Measurements from ENCODE around the gene C2CD3. TPM values are rescaled to one million over a fixed set of nuclear protein-coding genes. Genes with fewer than 3 reads are reported as not detected.
A peak's percentile ranks its signal among the peaks of the same experiment; 100 is the strongest.

C2CD3 gene
- total RNA-seq, 1 experiment from 2014 or later = 18.7 TPM

GRCh38 chr11:74182635-74183034 lies 11.8 kb upstream of the C2CD3 start:
- no peaks in the 10 kb centered on the region for H3K27me3 Mint-ChIP-seq (ENCODE audit: low read depth)
- no peak overlapping the region for H3K27ac Mint-ChIP-seq
- no peaks in the 10 kb centered on the region for H3K9me3 Mint-ChIP-seq
- DNase-seq (ENCODE audit: low spot score) = no peak
- no peak overlapping the region for H3K4me3 Mint-ChIP-seq
- H3K36me3 Mint-ChIP-seq = no peaks in the 10 kb centered on the region
- peaks cover 7% of the 10 kb centered on the region; the same call in 1 of the 2 replicates for H3K4me1 Mint-ChIP-seq
- POLR2A ChIA-PET = no interaction called here
- ATAC-seq = no peak
- TF ChIP-seq, protein P1, sequence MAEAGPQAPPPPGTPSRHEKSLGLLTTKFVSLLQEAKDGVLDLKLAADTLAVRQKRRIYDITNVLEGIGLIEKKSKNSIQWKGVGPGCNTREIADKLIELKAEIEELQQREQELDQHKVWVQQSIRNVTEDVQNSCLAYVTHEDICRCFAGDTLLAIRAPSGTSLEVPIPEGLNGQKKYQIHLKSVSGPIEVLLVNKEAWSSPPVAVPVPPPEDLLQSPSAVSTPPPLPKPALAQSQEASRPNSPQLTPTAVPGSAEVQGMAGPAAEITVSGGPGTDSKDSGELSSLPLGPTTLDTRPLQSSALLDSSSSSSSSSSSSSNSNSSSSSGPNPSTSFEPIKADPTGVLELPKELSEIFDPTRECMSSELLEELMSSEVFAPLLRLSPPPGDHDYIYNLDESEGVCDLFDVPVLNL (CRISPR knock-in tag; IDR thresholded peaks at IDR 0.05; ENCODE audit: borderline replicate concordance, low read depth) = no peak
- TF ChIP-seq ZNF219 (CRISPR knock-in tag; IDR thresholded peaks at IDR 0.05; ENCODE audit: borderline replicate concordance) (no peak), OVOL2 (CRISPR knock-in tag; IDR thresholded peaks at IDR 0.05; ENCODE audit: borderline replicate concordance) (no peak), SOX15 (CRISPR knock-in tag; IDR thresholded peaks at IDR 0.05) (no peak), AFF4 (CRISPR knock-in tag; IDR thresholded peaks at IDR 0.05; ENCODE audit: borderline replicate concordance) (no peak), JAZF1 (CRISPR knock-in tag; IDR thresholded peaks at IDR 0.05) (no peak), MYBL2 (CRISPR knock-in tag; IDR thresholded peaks at IDR 0.05) (no peak), ZNF425 (CRISPR knock-in tag; conservative IDR thresholded peaks at IDR 0.05) (no peak), FOXP4 (CRISPR knock-in tag; IDR thresholded peaks at IDR 0.05) (no peak), ZBTB21 (CRISPR knock-in tag; IDR thresholded peaks at IDR 0.05; ENCODE audit: borderline replicate concordance) (no peak), ZBTB43 (CRISPR knock-in tag; IDR thresholded peaks at IDR 0.05) (no peak), NR2C2 (CRISPR knock-in tag; IDR thresholded peaks at IDR 0.05) (no peak), JUN (CRISPR knock-in tag; IDR thresholded peaks at IDR 0.05) (no peak)
- CTCF ChIA-PET = interaction anchor here (0.6 kb wide), 1 partner anchor 72 kb away, joined by 3 read pairs; no protein-coding TSS in a partner anchor

DNA sequence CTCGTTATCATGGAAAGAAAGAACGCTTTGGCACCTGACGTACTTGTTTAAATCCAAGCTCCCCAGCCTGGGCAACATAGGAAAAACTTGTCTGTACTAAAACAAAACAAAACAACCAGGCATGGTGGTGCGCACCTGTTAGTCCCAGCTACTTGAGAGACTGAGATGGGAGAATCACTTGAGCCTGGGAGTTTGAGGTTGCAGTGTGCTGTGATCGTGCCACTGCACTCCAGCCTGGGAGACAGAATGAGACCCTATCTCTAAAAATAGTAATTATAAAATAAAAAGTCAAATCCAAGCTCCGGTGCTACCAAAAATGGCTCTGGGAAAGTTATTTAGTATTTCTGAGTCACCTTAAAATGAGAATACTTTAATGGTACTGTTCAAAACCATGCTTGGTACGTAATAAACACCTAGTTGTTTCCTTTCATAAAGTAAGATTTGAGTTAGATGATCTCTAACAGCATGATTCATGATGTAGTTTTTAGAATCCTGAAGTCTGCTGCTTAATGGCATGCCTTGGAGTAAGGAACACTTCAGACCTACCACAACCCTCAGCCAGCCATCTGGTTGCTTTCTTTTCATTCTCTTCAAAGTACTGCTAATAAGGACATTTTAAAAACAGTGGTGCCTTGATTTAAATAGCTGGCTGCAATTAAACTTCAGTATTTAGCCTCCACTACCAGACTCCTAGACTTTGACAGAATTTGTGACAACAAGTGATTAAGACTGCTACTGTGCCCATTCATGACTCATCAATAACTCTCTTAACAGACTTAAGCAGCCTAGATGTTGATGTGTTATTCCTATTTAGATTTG lies 8.6 kb upstream of the C2CD3 start:
- Mint-ChIP-seq H3K4me1 (peaks cover 9% of the 10 kb centered on the region; the same call in 1 of the 2 replicates), H3K4me3 (no peak overlapping the region), H3K36me3 (no peaks in the 10 kb centered on the region), H3K9me3 (no peaks in the 10 kb centered on the region), H3K27ac (peak overlapping the region; percentile 27; the same call in 1 of the 2 replicates), H3K27me3 (ENCODE audit: low read depth) (no peaks in the 10 kb centered on the region)
- CTCF ChIA-PET = no interaction called here
- POLR2A ChIA-PET = no interaction called here
- no peak for DNase-seq (ENCODE audit: low spot score)
- ATAC-seq = no peak
- no peak for TF ChIP-seq ZBTB21 (CRISPR knock-in tag; IDR thresholded peaks at IDR 0.05; ENCODE audit: borderline replicate concordance)
- no peak for TF ChIP-seq MLX (CRISPR knock-in tag; IDR thresholded peaks at IDR 0.05)
- TF ChIP-seq, protein P2, sequence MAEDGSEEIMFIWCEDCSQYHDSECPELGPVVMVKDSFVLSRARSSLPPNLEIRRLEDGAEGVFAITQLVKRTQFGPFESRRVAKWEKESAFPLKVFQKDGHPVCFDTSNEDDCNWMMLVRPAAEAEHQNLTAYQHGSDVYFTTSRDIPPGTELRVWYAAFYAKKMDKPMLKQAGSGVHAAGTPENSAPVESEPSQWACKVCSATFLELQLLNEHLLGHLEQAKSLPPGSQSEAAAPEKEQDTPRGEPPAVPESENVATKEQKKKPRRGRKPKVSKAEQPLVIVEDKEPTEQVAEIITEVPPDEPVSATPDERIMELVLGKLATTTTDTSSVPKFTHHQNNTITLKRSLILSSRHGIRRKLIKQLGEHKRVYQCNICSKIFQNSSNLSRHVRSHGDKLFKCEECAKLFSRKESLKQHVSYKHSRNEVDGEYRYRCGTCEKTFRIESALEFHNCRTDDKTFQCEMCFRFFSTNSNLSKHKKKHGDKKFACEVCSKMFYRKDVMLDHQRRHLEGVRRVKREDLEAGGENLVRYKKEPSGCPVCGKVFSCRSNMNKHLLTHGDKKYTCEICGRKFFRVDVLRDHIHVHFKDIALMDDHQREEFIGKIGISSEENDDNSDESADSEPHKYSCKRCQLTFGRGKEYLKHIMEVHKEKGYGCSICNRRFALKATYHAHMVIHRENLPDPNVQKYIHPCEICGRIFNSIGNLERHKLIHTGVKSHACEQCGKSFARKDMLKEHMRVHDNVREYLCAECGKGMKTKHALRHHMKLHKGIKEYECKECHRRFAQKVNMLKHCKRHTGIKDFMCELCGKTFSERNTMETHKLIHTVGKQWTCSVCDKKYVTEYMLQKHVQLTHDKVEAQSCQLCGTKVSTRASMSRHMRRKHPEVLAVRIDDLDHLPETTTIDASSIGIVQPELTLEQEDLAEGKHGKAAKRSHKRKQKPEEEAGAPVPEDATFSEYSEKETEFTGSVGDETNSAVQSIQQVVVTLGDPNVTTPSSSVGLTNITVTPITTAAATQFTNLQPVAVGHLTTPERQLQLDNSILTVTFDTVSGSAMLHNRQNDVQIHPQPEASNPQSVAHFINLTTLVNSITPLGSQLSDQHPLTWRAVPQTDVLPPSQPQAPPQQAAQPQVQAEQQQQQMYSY (CRISPR knock-in tag; IDR thresholded peaks at IDR 0.05) = no peak
- no peak for TF ChIP-seq JAZF1 (CRISPR knock-in tag; IDR thresholded peaks at IDR 0.05)
- no peak for TF ChIP-seq GABPB1 (CRISPR knock-in tag; IDR thresholded peaks at IDR 0.05)
- TF ChIP-seq CBFB (CRISPR knock-in tag; IDR thresholded peaks at IDR 0.05; ENCODE audit: low read depth) = no peak
- TF ChIP-seq HMGA2 (CRISPR knock-in tag; IDR thresholded peaks at IDR 0.05) = no peak
- TF ChIP-seq JUN (CRISPR knock-in tag; IDR thresholded peaks at IDR 0.05) = no peak
- TF ChIP-seq RORB (CRISPR knock-in tag; IDR thresholded peaks at IDR 0.05) = no peak

Measured in WTC11 (cell line).